IMR-90 (cell line): Measurements from ENCODE around the gene HOGA1. TPM values are rescaled to one million over a fixed set of nuclear protein-coding genes. Genes with fewer than 3 reads are reported as not detected.

ENCODE experiments used
- ATAC-seq: fragments of 200-7000 bp; cut with Tn5 transposase; 2 replicates; pipeline ENCODE4 v1.9.1; 2020; ENCODE audit warnings: low read depth, mild to moderate bottlenecking, moderate library complexity
- BruUV-seq: library from RNA; stranded (reverse); fragments of 400-500 nt; replicated peaks from 2 replicates; lab custom pipeline; 2021; lab: Mats Ljungman, UMichigan
- CTCF ChIA-PET: fragments of 300-600 bp; formaldehyde crosslinking; extraction: SDS; loops from one replicate; lab custom pipeline; 2021; ENCODE audit warnings: antibody characterized with exemption; lab: Yijun Ruan, JAX
- POLR2A ChIA-PET: fragments of 300-600 bp; sonication (Branson Sonifier 250); formaldehyde crosslinking; loops from one replicate; lab custom pipeline; 2022; ENCODE audit warnings: antibody characterized with exemption; ENCODE audit not compliant: unreplicated experiment; lab: Charles Lee
- DNase-seq: peaks from one replicate; pipeline ENCODE4 v3.0.0; 2013
- H2AFZ ChIP-seq: replicated peaks from 2 replicates; pipeline ENCODE3; 2013; ENCODE audit warnings: low read length, mild to moderate bottlenecking; ENCODE audit not compliant: poor library complexity
- H2AK5ac ChIP-seq: 2 replicates; pipeline ENCODE4 v1.6.1; 2013; ENCODE audit warnings: low read depth, low read length, inconsistent platforms
- H2AK9ac ChIP-seq: replicated peaks from 2 replicates; pipeline ENCODE3; 2013; ENCODE audit warnings: mild to moderate bottlenecking, low read depth, low read length, moderate library complexity; ENCODE audit not compliant: poor library complexity
- H2BK120ac ChIP-seq: 2 replicates; pipeline ENCODE4 v1.6.1; 2013; ENCODE audit warnings: low read depth, low read length, inconsistent platforms
- H2BK15ac ChIP-seq: 3 replicates; pipeline ENCODE4 v1.6.1; 2013; ENCODE audit warnings: low read depth, low read length, inconsistent platforms
- H2BK20ac ChIP-seq: 2 replicates; pipeline ENCODE4 v1.6.1; 2013; ENCODE audit warnings: low read depth, mild to moderate bottlenecking, inconsistent platforms, low read length, moderate library complexity
- H2BK5ac ChIP-seq: 2 replicates; pipeline ENCODE4 v1.6.1; 2013; ENCODE audit warnings: mild to moderate bottlenecking, low read depth, low read length, inconsistent platforms; ENCODE audit not compliant: poor library complexity, severe bottlenecking
- H3K14ac ChIP-seq: replicated peaks from 2 replicates; pipeline ENCODE4 v1.6.1; 2013; ENCODE audit warnings: low read depth, low read length, inconsistent platforms
- H3K18ac ChIP-seq: 2 replicates; pipeline ENCODE4 v1.6.1; 2013; ENCODE audit warnings: low read depth, low read length, control low read depth
- H3K23ac ChIP-seq: 2 replicates; pipeline ENCODE4 v1.6.1; 2013; ENCODE audit warnings: low read depth, low read length, inconsistent platforms
- H3K27ac ChIP-seq: 2 replicates; pipeline ENCODE4 v1.5.1; 2013; ENCODE audit warnings: mild to moderate bottlenecking, control low read depth, low read length; ENCODE audit not compliant: insufficient read depth
- H3K27me3 ChIP-seq: 2 replicates; pipeline ENCODE4 v1.6.1; 2013; ENCODE audit warnings: low read length; ENCODE audit not compliant: control insufficient read depth, insufficient read depth
- H3K36me3 ChIP-seq: 2 replicates; pipeline ENCODE4 v1.6.1; 2013; ENCODE audit warnings: low read length, mixed read lengths; ENCODE audit not compliant: control insufficient read depth, insufficient read depth
- H3K4ac ChIP-seq: 2 replicates; pipeline ENCODE4 v1.6.1; 2013; ENCODE audit warnings: low read depth, low read length, inconsistent platforms
- H3K4me1 ChIP-seq: 2 replicates; pipeline ENCODE4 v1.6.1; 2013; ENCODE audit warnings: low read length, mixed read lengths; ENCODE audit not compliant: control insufficient read depth, insufficient read depth
- H3K4me2 ChIP-seq: 2 replicates; pipeline ENCODE4 v1.6.1; 2013; ENCODE audit warnings: low read depth, mild to moderate bottlenecking, control low read depth, low read length, moderate library complexity
- H3K4me3 ChIP-seq: 2 replicates; pipeline ENCODE4 v1.5.1; 2013; ENCODE audit warnings: low read depth, mild to moderate bottlenecking, control low read depth, low read length, moderate library complexity; ENCODE audit not compliant: insufficient read depth
- H3K56ac ChIP-seq: 2 replicates; pipeline ENCODE4 v1.6.1; 2013; ENCODE audit warnings: low read length, inconsistent platforms; ENCODE audit not compliant: insufficient read depth; ENCODE audit errors: extremely low read depth
- H3K79me1 ChIP-seq, 2 experiments: 2 replicates each; pipeline ENCODE4 v1.6.1; 2013; ENCODE audit warnings: low read length in 2 of 2, inconsistent platforms in 1 of 2, low read depth in 1 of 2
- H3K9ac ChIP-seq: 2 replicates; pipeline ENCODE4 v1.6.1; 2013; ENCODE audit warnings: low read depth, low read length, control low read depth
- H3K9me1 ChIP-seq: 2 replicates; pipeline ENCODE4 v1.6.1; 2013; ENCODE audit warnings: low read length, inconsistent platforms; ENCODE audit not compliant: insufficient read depth
- H3K9me3 ChIP-seq: 2 replicates; pipeline ENCODE4 v1.6.1; 2013; ENCODE audit warnings: low read length; ENCODE audit not compliant: control insufficient read depth, insufficient read depth
- H4K20me1 ChIP-seq: 2 replicates; pipeline ENCODE4 v1.6.1; 2013; ENCODE audit warnings: low read length, inconsistent platforms; ENCODE audit not compliant: insufficient read depth
- H4K5ac ChIP-seq: 2 replicates; pipeline ENCODE4 v1.6.1; 2013; ENCODE audit warnings: mild to moderate bottlenecking, low read depth, low read length, control low read depth
- H4K8ac ChIP-seq, 2 experiments: 2 replicates each; pipeline ENCODE4 v1.6.1; 2013; ENCODE audit warnings: low read depth in 2 of 2, low read length in 2 of 2, control low read depth in 1 of 2, inconsistent platforms in 1 of 2
- H4K91ac ChIP-seq: 2 replicates; pipeline ENCODE4 v1.6.1; 2013; ENCODE audit warnings: low read depth, low read length, inconsistent platforms; ENCODE audit not compliant: insufficient read depth
- CEBPB ChIP-seq: IDR thresholded peaks from 2 replicates; pipeline ENCODE4 v1.6.1; 2012; ENCODE audit warnings: low read depth, low read length, improper control_type of control experiment
- CHD1 ChIP-seq: IDR thresholded peaks from 2 replicates; pipeline ENCODE4 v1.6.1; 2012; ENCODE audit warnings: low read depth, low read length, improper control_type of control experiment
- ELK1 ChIP-seq: fragments of 150-350 bp; IDR thresholded peaks from 2 replicates; pipeline ENCODE4 v1.6.1; 2016; ENCODE audit warnings: low read depth, mild to moderate bottlenecking, low read length, moderate library complexity, borderline replicate concordance
- FOS ChIP-seq: fragments of 150-350 bp; IDR thresholded peaks from 2 replicates; pipeline ENCODE4 v1.6.1; 2016; ENCODE audit warnings: low read depth, low read length
- MAFK ChIP-seq: IDR thresholded peaks from 2 replicates; pipeline ENCODE4 v1.6.1; 2012; ENCODE audit warnings: low read depth, low read length, improper control_type of control experiment
- MXI1 ChIP-seq: IDR thresholded peaks from 2 replicates; pipeline ENCODE4 v1.6.1; 2012; ENCODE audit warnings: low read depth, mild to moderate bottlenecking, low read length, moderate library complexity, borderline replicate concordance
- RAD21 ChIP-seq: IDR thresholded peaks from 2 replicates; pipeline ENCODE4 v1.6.1; 2012; ENCODE audit warnings: low read length, improper control_type of control experiment
- WGBS, 2 experiments: methylation state at CpG; one replicate each; pipeline versions ENCODE4 v1.1.5 to v1.1.7; 2013; ENCODE audit warnings: missing lambda C conversion rate in 2 of 2; ENCODE audit not compliant: insufficient read length in 1 of 2; ENCODE audit errors: extremely low coverage in 2 of 2; 5-methylcytosine and 5-hydroxymethylcytosine counted together
- dilution Hi-C: fragments of 300-500 bp; cut with HindIII; formaldehyde crosslinking; loops from one replicate; pipeline ENCODE4 v1.14.3; 2018; ENCODE audit warnings: low sequenced_read_pairs; ENCODE audit not compliant: unreplicated experiment
- in situ Hi-C: fragments of 300-500 bp; cut with MboI; formaldehyde crosslinking; loops from 3 replicates; pipeline ENCODE4 v1.14.3; 2019; ENCODE audit warnings: low sequenced_read_pairs, inconsistent platforms, mixed read lengths
- intact Hi-C: fragments of 100-400 bp; cut with micrococcal nuclease; formaldehyde crosslinking; loops from 2 replicates; pipeline ENCODE4 v1.10.0; 2022
- polyA plus RNA-seq, 3 experiments: library from polyadenylated mRNA; depleted of rRNA; stranded (reverse); fragments of >200 nt; gene quantifications; 2 replicates each; pipeline ENCODE4 v1.2.3, GENCODE V29; 2012; ENCODE audit warnings: low replicate concordance in 1 of 3
- total RNA-seq: library from RNA; depleted of rRNA; stranded (reverse); fragments of >200 nt; gene quantifications from 2 replicates; pipeline ENCODE4 v1.2.3, GENCODE V29; 2012

The HOGA1 gene
- total and polyA plus RNA-seq, 2 of the 4 experiments (the other 2 are of a cell fraction), result 0.36 to 0.41 TPM

- Histone ChIP-seq H3K27ac (no peak overlapping the region), H2AK9ac (no peak overlapping the region), H3K36me3 (peaks cover 37% of the 10 kb centered on the region), H4K5ac (no peak overlapping the region), H3K23ac (no peak overlapping the region), H3K4ac (no peak overlapping the region), H2BK20ac (no peak overlapping the region), H3K56ac (no peak overlapping the region), H2AFZ (no peak overlapping the region), H2BK120ac (no peak overlapping the region), H2AK5ac (no peak overlapping the region), H3K4me3 (no peak overlapping the region), H4K8ac (no peak overlapping the region), H3K18ac (no peak overlapping the region), H2BK5ac (no peak overlapping the region), H3K9me1 (peaks cover 3% of the 10 kb centered on the region), H3K27me3 (no peaks in the 10 kb centered on the region), H3K4me2 (no peak overlapping the region), H3K9me3 (no peaks in the 10 kb centered on the region), H3K9ac (no peak overlapping the region), H3K4me1 (peaks cover under 1% of the 10 kb centered on the region; the same call in 1 of the 2 replicates), H3K14ac (no peak overlapping the region), H2BK15ac (no peak overlapping the region), H3K79me1 (peaks cover 18 to 37% of the 10 kb centered on the region in 2 experiments), H4K20me1 (no peaks in the 10 kb centered on the region; the same call in 1 of the 2 replicates), H4K91ac (no peak overlapping the region)
- 93% methylated on average over 3 of the region's 5 CpGs; no CpG with 5 or more reads in 1 of the 2 experiments for WGBS, 2 experiments
- BruUV-seq, result no TSS peak
- ATAC-seq (no peak), DNase-seq (no peak)
- ChIA-PET CTCF (no interaction called here), POLR2A (no interaction called here)
- intact Hi-C loops (no loop called here), in situ Hi-C loops (no loop called here), dilution Hi-C loops (no loop called here)
- TF ChIP-seq ELK1 (no peak), RAD21 (no peak), CEBPB (no peak), CHD1 (no peak), MAFK (no peak), FOS (no peak), MXI1 (no peak)
These were observed 72.6 kb downstream of the HOGA1 start for GRCh38 chr10:97656777-97657176.
